Vagina (tissue), 2 donors: ENCODE results near the gene POU2F1. TPM values are rescaled to one million over a fixed set of nuclear protein-coding genes. Genes with fewer than 3 reads are reported as not detected.

Source experiments
- DNase-seq, 2 donors: peaks; one replicate each; pipeline ENCODE4 v3.0.0-alpha.2; 2017; ENCODE audit errors: extremely low spot score in 2 of 2
- H3K27ac ChIP-seq: fragments of 200-600 bp; sonication (generic); one replicate; pipeline ENCODE4 v1.5.1; 2019
- H3K27me3 ChIP-seq: fragments of 200-600 bp; sonication (generic); one replicate; pipeline ENCODE4 v1.5.1; 2019
- H3K36me3 ChIP-seq, 2 donors: fragments of 200-600 bp; sonication (generic); one replicate each; pipeline ENCODE4 v1.5.1; 2017 to 2019
- H3K4me1 ChIP-seq: fragments of 200-600 bp; sonication (generic); one replicate; pipeline ENCODE4 v1.5.1; 2019
- H3K4me3 ChIP-seq, 2 donors: fragments of 200-600 bp; sonication (generic); 1 replicate in 1 of 2; 2 replicates in 1 of 2; pipeline ENCODE4 v1.5.1; 2016 to 2019
- H3K9me3 ChIP-seq: fragments of 200-600 bp; sonication (generic); one replicate; pipeline ENCODE4 v1.5.1; 2019
- CTCF ChIP-seq, 3 experiments: fragments of 450-650 bp in 2 of 3; fragments of 200-600 bp in 1 of 3; sonication (generic) in 1 of 3; IDR thresholded peaks; one replicate each; pipeline ENCODE4 v1.5.1; 2017 to 2019; ENCODE audit warnings: antibody characterized with exemption in 3 of 3, mild to moderate bottlenecking in 2 of 3, moderate library complexity in 2 of 3
- POLR2A ChIP-seq, 2 donors: fragments of 450-650 bp; IDR thresholded peaks; one replicate each; pipeline ENCODE4 v1.6.1; 2017; ENCODE audit warnings: antibody characterized with exemption in 2 of 2, mild to moderate bottlenecking in 2 of 2, moderate library complexity in 2 of 2
- POLR2AphosphoS5 ChIP-seq, 2 donors: sonication (generic); formaldehyde crosslinking; IDR thresholded peaks; one replicate each; pipeline ENCODE4 v1.9.0; 2017; ENCODE audit warnings: antibody characterized with exemption in 2 of 2, mild to moderate bottlenecking in 2 of 2, low read depth in 1 of 2; ENCODE audit not compliant: insufficient read depth in 1 of 2
- intact Hi-C: fragments of 100-400 bp; cut with DNase I; formaldehyde crosslinking; loops from one replicate; pipeline ENCODE4 v1.15.1; 2023
- total RNA-seq: library from RNA; depleted of rRNA; stranded (reverse); fragments of >200 nt; gene quantifications from one replicate; pipeline ENCODE4 v1.2.3, GENCODE V29; 2016

The POU2F1 gene
- 10.8 TPM for total RNA-seq

GRCh38 chr1:167220537-167221125 lies at the start of gene POU2F1:
TSS of gene POU2F1 (plus strand) at chr1:167220886. CDS start at chr1:167220898, 12 bp downstream.
- Histone ChIP-seq H3K4me1 (peaks cover 26% of the 10 kb centered on the region), H3K4me3 (peak within 1 kb of the TSS; percentile 94 to 95), H3K36me3 (no peaks in the 10 kb centered on the region), H3K27ac (peak within 1 kb of the TSS; percentile 100), H3K27me3 (no peaks in the 10 kb centered on the region), H3K9me3 (no peaks in the 10 kb centered on the region)
- intact Hi-C loops = no loop called here
- peak; percentile 55 to 84 (median 64) for TF ChIP-seq CTCF (IDR thresholded peaks at IDR 0.05)
- peak; percentile 70 to 86 for TF ChIP-seq POLR2AphosphoS5 (IDR thresholded peaks at IDR 0.05; ENCODE audit: insufficient read depth in 1 of 2, low read depth in 1 of 2)
- TF ChIP-seq POLR2A (IDR thresholded peaks at IDR 0.05) = peak in 1 of 2 donors; percentile 68
- DNase-seq = peak; percentile 97 to 98

GRCh38 chr1:167171286-167171929 lies 49.3 kb upstream of the POU2F1 start:
- Histone ChIP-seq H3K36me3 (no peaks in the 10 kb centered on the region), H3K27ac (no peak overlapping the region), H3K4me1 (peaks cover 11% of the 10 kb centered on the region), H3K4me3 (no peak overlapping the region), H3K9me3 (no peaks in the 10 kb centered on the region), H3K27me3 (no peaks in the 10 kb centered on the region)
- no peak for TF ChIP-seq POLR2A (IDR thresholded peaks at IDR 0.05)
- TF ChIP-seq CTCF (IDR thresholded peaks at IDR 0.05) = no peak
- TF ChIP-seq POLR2AphosphoS5 (IDR thresholded peaks at IDR 0.05; ENCODE audit: insufficient read depth in 1 of 2, low read depth in 1 of 2) = no peak
- intact Hi-C loops = no loop called here
- no peak for DNase-seq

- TF ChIP-seq CTCF (IDR thresholded peaks at IDR 0.05) = no peak
- no peak for TF ChIP-seq POLR2A (IDR thresholded peaks at IDR 0.05)
- TF ChIP-seq POLR2AphosphoS5 (IDR thresholded peaks at IDR 0.05; ENCODE audit: insufficient read depth in 1 of 2, low read depth in 1 of 2) = no peak
- no peaks in the 10 kb centered on the region for H3K36me3 ChIP-seq
- no peaks in the 10 kb centered on the region for H3K27me3 ChIP-seq
- no peaks in the 10 kb centered on the region for H3K9me3 ChIP-seq
- H3K4me1 ChIP-seq = peaks cover 11% of the 10 kb centered on the region
- DNase-seq = no peak
- intact Hi-C loops = no loop called here
- no peak overlapping the region for H3K4me3 ChIP-seq
- H3K27ac ChIP-seq = no peak overlapping the region
Observed at GRCh38 chr1:167173516-167174184, 47.0 kb upstream of the POU2F1 start.

GRCh38 chr1:167175901-167176300 lies 44.8 kb upstream of the POU2F1 start:
- H3K36me3 ChIP-seq = no peaks in the 10 kb centered on the region
- no peak for TF ChIP-seq POLR2AphosphoS5 (IDR thresholded peaks at IDR 0.05; ENCODE audit: insufficient read depth in 1 of 2, low read depth in 1 of 2)
- no peak for TF ChIP-seq CTCF (IDR thresholded peaks at IDR 0.05)
- no peak for TF ChIP-seq POLR2A (IDR thresholded peaks at IDR 0.05)
- no peaks in the 10 kb centered on the region for H3K9me3 ChIP-seq
- no peak overlapping the region for H3K27ac ChIP-seq
- no peaks in the 10 kb centered on the region for H3K27me3 ChIP-seq
- intact Hi-C loops = no loop called here
- DNase-seq = no peak
- peaks cover 11% of the 10 kb centered on the region for H3K4me1 ChIP-seq
- no peak overlapping the region for H3K4me3 ChIP-seq
